Heart right ventricle (tissue), 16 donors: Measurements from ENCODE around the gene FOXO3. TPM values are rescaled to one million over a fixed set of nuclear protein-coding genes. Genes with fewer than 3 reads are reported as not detected.
"Not testable (repeated sequence)": the region's sequence is repeated elsewhere in the genome, so short reads cannot be mapped to it uniquely, and the experiment has no call there.

ENCODE experiments used
- ATAC-seq, 8 donors: fragments of 200-7000 bp; cut with Tn5 transposase; one replicate each; pipeline ENCODE4 v1.9.1; 2020; ENCODE audit warnings: mild to moderate bottlenecking in 8 of 8, moderate library complexity in 8 of 8, moderate number of reproducible peaks in 1 of 8
- DNase-seq, 2 donors: peaks; one replicate each; pipeline ENCODE4 v3.0.0-alpha.2; 2020
- H3K27ac ChIP-seq, 10 donors: fragments of 200-600 bp; sonication (generic) in 2 of 10; one replicate each; pipeline versions ENCODE4 v1.5.0 to v1.8.0; 2020 to 2022; ENCODE audit warnings: mild to moderate bottlenecking in 3 of 10
- H3K27me3 ChIP-seq, 7 donors: fragments of 200-600 bp; one replicate each; pipeline ENCODE4 v1.8.0; 2021 to 2022; ENCODE audit warnings: mild to moderate bottlenecking in 2 of 7
- H3K36me3 ChIP-seq, 9 donors: fragments of 200-600 bp; sonication (generic) in 1 of 9; one replicate each; pipeline versions ENCODE4 v1.5.0 to v1.8.0; 2020 to 2022; ENCODE audit warnings: mild to moderate bottlenecking in 2 of 9
- H3K4me1 ChIP-seq, 9 donors: fragments of 200-600 bp; sonication (generic) in 1 of 9; one replicate each; pipeline versions ENCODE4 v1.5.0 to v1.8.0; 2020 to 2022; ENCODE audit warnings: mild to moderate bottlenecking in 4 of 9
- H3K4me3 ChIP-seq, 10 donors: fragments of 200-600 bp; sonication (generic) in 2 of 10; one replicate each; pipeline versions ENCODE4 v1.5.0 to v1.8.0; 2020 to 2022; ENCODE audit warnings: mild to moderate bottlenecking in 7 of 10, moderate library complexity in 2 of 10
- H3K9me3 ChIP-seq, 11 donors: fragments of 200-600 bp in 10 of 11; sonication (generic) in 2 of 11; one replicate each; pipeline versions ENCODE4 v1.5.0 to v1.8.0; 2013 to 2022; ENCODE audit warnings: mild to moderate bottlenecking in 2 of 11, control low read depth in 1 of 11, moderate library complexity in 1 of 11
- CTCF ChIP-seq, 9 donors: fragments of 200-600 bp; sonication (generic) in 2 of 9; IDR thresholded peaks; one replicate each; pipeline versions ENCODE4 v1.5.0 to v1.8.0; 2021 to 2022; ENCODE audit warnings: antibody characterized with exemption in 9 of 9, mild to moderate bottlenecking in 5 of 9, moderate library complexity in 1 of 9
- WGBS, 2 donors: extraction: QIAGEN DNeasy Blood & Tissue Kit; methylation state at CpG; one replicate each; pipeline ENCODE4 v1.1.7; 2013; ENCODE audit warnings: inconsistent platforms in 1 of 2; 5-methylcytosine and 5-hydroxymethylcytosine counted together
- intact Hi-C, 10 donors: fragments of 100-400 bp; cut with DNase I; formaldehyde crosslinking; loops; one replicate each; pipeline versions ENCODE4 v1.11.1 to v1.14.2; 2022
- polyA plus RNA-seq, 2 donors: library from polyadenylated mRNA; stranded (reverse); fragments of 200-250 nt; gene quantifications; one replicate each; pipeline ENCODE4 v1.2.3, GENCODE V29; 2013
- total RNA-seq, 10 donors: library from RNA; stranded (reverse); fragmentation: NEBNext Ultra II Directional in 3 of 10; extraction: Animal tissue kit (Norgen Biotek cat#: 25700) in 3 of 10; gene quantifications; one replicate each; pipeline versions ENCODE4 v1.2.1 to v1.2.4, GENCODE V29; 2021 to 2023
- donor health status: Arrhythmogenic right ventricular cardiomyopathy.
- donor health status: ischemic (EF 13 %, LVEDD 7.1; RV severe dilation, severe dysfunction).
- donor health status: healthy with polysubstance abuse.
- donor health status: DM: no; HTN: yes; CAD: no.
- donor health status: DM: no; HTN: no; CAD: no.
- donor health status: ischemic (EF 25% LVEDD 6.9; RV normal size, moderate dysfunction).
- donor health status: ischemic (EF 25% LVEDD 5.7; RV mildly dilated, moderate dysfunction).
- donor health status: healthy.
- donor health status: DM: yes; HTN: yes; CAD: no.
- donor health status: Ischemic cardiomyopathy.
- donor health status: ischemic (EF 35%, LVEDD 5.7; RV mildly dilated, moderate dysfunction).
- donor health status: nonischemic (EF 11% LVEDD 7.7; RV severe dilation, severe dysfunction).
- donor health status: DM: yes; HTN: yes; CAD: no.
- donor health status: PGD.
- donor health status: ischemic (EF 29% LVEDD 5.4; RV normal size, mild dysfunction).
- donor health status: nonischemic (EF 23%, LVEDD 6.1; RV moderate dilation, normal function).

Gene FOXO3
- total and polyA plus RNA-seq, 12 donors = 16.8 to 52.6 (median 37.0) TPM

GRCh38 chr6:108559097-108559883, 1.4 kb upstream of the FOXO3 start:
- H3K9me3 ChIP-seq = no peaks in the 10 kb centered on the region
- peak overlapping the region; percentile 96 to 100 (median 99) for H3K27ac ChIP-seq
- no peaks in the 10 kb centered on the region for H3K36me3 ChIP-seq
- no peak for TF ChIP-seq CTCF (IDR thresholded peaks at IDR 0.05)
- peak overlapping the region; percentile 75 to 97 (median 93) for H3K4me3 ChIP-seq
- H3K27me3 ChIP-seq = no peaks in the 10 kb centered on the region
- intact Hi-C loops = loop anchor here in 8 of 10 donors (1.0 to 10.0 kb wide), 9 partner anchors 30 to 826 kb away; partner anchors contain the start of genes CD164 (in 1 of the 8) and SESN1 (in 1 of the 8)
- DNase-seq = peak; percentile 92 to 94
- WGBS, 2 donors = 0 to 1% methylated on average over 64 to 84 of the region's 84 CpGs
- peak; percentile 52 to 71 (median 62) for ATAC-seq
- H3K4me1 ChIP-seq = peaks cover 0 to 54% (median 38%) of the 10 kb centered on the region in 9 donors

GRCh38 chr6:108559884-108560462, 744 bp upstream of the FOXO3 start:
- Histone ChIP-seq H3K36me3 (no peaks in the 10 kb centered on the region), H3K27me3 (no peaks in the 10 kb centered on the region), H3K4me1 (peaks cover 1 to 57% (median 42%) of the 10 kb centered on the region in 9 donors), H3K9me3 (no peaks in the 10 kb centered on the region), H3K27ac (peak overlapping the region; percentile 96 to 100 (median 99)), H3K4me3 (peak overlapping the region; percentile 75 to 97 (median 93))
- intact Hi-C loops = loop anchor here in 9 of 10 donors (1.0 to 10.0 kb wide), 13 partner anchors 29 to 825 kb away; partner anchors contain the start of genes CD164 (in 1 of the 9) and SESN1 (in 1 of the 9)
- peak in 7 of 8 donors; percentile 0 to 18 (median 6) for ATAC-seq
- peak in 1 of 2 donors; percentile 70 for DNase-seq
- 0 to 1% methylated on average over 46 to 64 of the region's 64 CpGs for WGBS, 2 donors
- no peak for TF ChIP-seq CTCF (IDR thresholded peaks at IDR 0.05)

GRCh38 chr6:108561309-108561647, 561 bp downstream of the FOXO3 start:
- Histone ChIP-seq H3K27ac (peak overlapping the region; percentile 96 to 100 (median 99)), H3K4me1 (peaks cover 8 to 57% (median 48%) of the 10 kb centered on the region in 9 donors)
- intact Hi-C loops = loop anchor here in 7 of 10 donors (5.0 to 10.0 kb wide), 5 partner anchors 54 to 221 kb away; no protein-coding TSS in a partner anchor

GRCh38 chr6:108561742-108562502, 1.2 kb downstream of the FOXO3 start:
- 3 to 11% methylated on average over 46 of the region's 46 CpGs for WGBS, 2 donors
- peak overlapping the region; percentile 75 to 97 (median 93) for H3K4me3 ChIP-seq
- no peaks in the 10 kb centered on the region for H3K9me3 ChIP-seq
- H3K27me3 ChIP-seq = no peaks in the 10 kb centered on the region
- H3K4me1 ChIP-seq = peaks cover 12 to 57% (median 48%) of the 10 kb centered on the region in 9 donors
- peaks cover 0 to 8% (median 0%) of the 10 kb centered on the region in 9 donors for H3K36me3 ChIP-seq
- TF ChIP-seq CTCF (IDR thresholded peaks at IDR 0.05) = no peak
- intact Hi-C loops = loop anchor here in 8 of 10 donors (2.0 to 10.0 kb wide), 6 partner anchors 53 to 220 kb away; no protein-coding TSS in a partner anchor
- ATAC-seq = no peak
- DNase-seq = peak; percentile 29 to 48
- peak overlapping the region; percentile 96 to 100 (median 99) for H3K27ac ChIP-seq

More at GRCh38 chr6:108561309-108561647, 561 bp downstream of the FOXO3 start:
- peak overlapping the region; percentile 75 to 97 (median 93) for H3K4me3 ChIP-seq
- H3K36me3 ChIP-seq, ATAC-seq, H3K27me3 ChIP-seq, DNase-seq, H3K9me3 ChIP-seq: not testable (repeated sequence)
- 0% methylated on average over 11 to 17 of the region's 40 CpGs for WGBS, 2 donors
